GM23248 (cell line): Measurements from ENCODE around the gene RPL13.

ENCODE experiments used
- EZH2 ChIP-seq: fragments of 200-600 bp; sonication (generic); IDR thresholded peaks from 2 replicates; pipeline ENCODE4 v1.6.1; 2018; ENCODE audit warnings: antibody characterized with exemption, mild to moderate bottlenecking; ENCODE audit not compliant: insufficient read depth, poor library complexity, severe bottlenecking
- EZH2phosphoT487 ChIP-seq: fragments of 200-600 bp; sonication (generic); IDR thresholded peaks from 2 replicates; pipeline ENCODE4 v1.6.1; 2018; ENCODE audit warnings: antibody characterized with exemption, moderate library complexity, mild to moderate bottlenecking, low read depth; ENCODE audit not compliant: insufficient read depth

DNA sequence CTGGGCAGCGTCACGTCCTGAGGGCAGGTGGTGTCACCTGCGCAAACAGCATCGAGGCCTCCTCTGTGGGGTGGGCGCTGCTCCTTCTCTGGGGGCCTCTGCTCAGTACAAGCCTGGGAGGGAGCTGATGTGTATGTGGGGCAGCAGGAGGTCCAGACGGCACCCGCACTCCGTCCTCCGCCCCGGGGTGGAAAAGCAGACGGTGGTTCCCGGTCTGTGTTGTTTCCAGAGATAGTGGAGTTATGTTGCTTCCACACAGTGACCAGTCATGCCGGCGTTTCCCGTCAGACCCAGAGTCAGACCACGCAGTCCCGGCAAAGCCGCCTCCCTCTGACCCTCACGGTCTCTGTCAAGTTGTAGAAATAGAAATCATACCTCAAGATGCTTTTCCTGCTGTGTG is 13.7 kb upstream of the RPL13 start:
- TF ChIP-seq EZH2 (no peak), EZH2phosphoT487 (no peak)
